Keratinocyte (primary cell): Measurements from ENCODE around the gene RHOBTB1. TPM values are rescaled to one million over a fixed set of nuclear protein-coding genes. Genes with fewer than 3 reads are reported as not detected.

Source experiments
- DNase-seq: peaks from one replicate; pipeline ENCODE4 v3.0.0-alpha.2; 2011; ENCODE audit warnings: low read depth, missing footprints, low spot score
- FAIRE-seq: peaks from 2 replicates; lab custom pipeline; 2011; peaks lifted over from hg19 to GRCh38; lab: Jason Lieb, UNC
- H2AFZ ChIP-seq: 2 replicates; pipeline ENCODE4 v1.6.0; 2012; ENCODE audit warnings: low read length, control low read depth, inconsistent platforms; ENCODE audit not compliant: control insufficient read depth
- H3K27ac ChIP-seq: 2 replicates; pipeline ENCODE4 v1.5.1; 2011; ENCODE audit warnings: low read length; ENCODE audit not compliant: control insufficient read depth, insufficient read depth
- H3K27me3 ChIP-seq: 3 replicates; pipeline ENCODE4 v1.6.0; 2011; ENCODE audit warnings: low read length; ENCODE audit not compliant: control insufficient read depth, insufficient read depth; ENCODE audit errors: extremely low read depth
- H3K36me3 ChIP-seq, 2 experiments: 2 replicates in 1 of 2; 3 replicates in 1 of 2; pipeline ENCODE4 v1.5.1; 2011; ENCODE audit warnings: low read length in 2 of 2, mild to moderate bottlenecking in 1 of 2; ENCODE audit not compliant: control insufficient read depth in 2 of 2, insufficient read depth in 2 of 2; ENCODE audit errors: extremely low read depth in 1 of 2
- H3K4me1 ChIP-seq: 3 replicates; pipeline ENCODE4 v1.5.1; 2011; ENCODE audit warnings: low read length; ENCODE audit not compliant: control insufficient read depth, insufficient read depth; ENCODE audit errors: extremely low read depth
- H3K4me2 ChIP-seq: 3 replicates; pipeline ENCODE4 v1.6.0; 2011; ENCODE audit warnings: low read depth, low read length; ENCODE audit not compliant: control insufficient read depth, insufficient read depth; ENCODE audit errors: extremely low read depth
- H3K4me3 ChIP-seq, 3 experiments: fragments of 200-600 bp in 1 of 3; sonication (generic) in 1 of 3; 2 replicates in 2 of 3; 3 replicates in 1 of 3; pipeline ENCODE4 v1.5.1; 2011 to 2016; ENCODE audit warnings: low read length in 3 of 3, mild to moderate bottlenecking in 3 of 3, control low read depth in 2 of 3, inconsistent platforms in 1 of 3, low read depth in 1 of 3, mixed read lengths in 1 of 3, mixed run types in 1 of 3, moderate library complexity in 1 of 3; ENCODE audit not compliant: control insufficient read depth in 2 of 3, insufficient read depth in 2 of 3; ENCODE audit errors: extremely low read depth in 1 of 3
- H3K79me2 ChIP-seq: 2 replicates; pipeline ENCODE4 v1.6.0; 2012; ENCODE audit warnings: low read length; ENCODE audit not compliant: control insufficient read depth, insufficient read depth
- H3K9ac ChIP-seq: 3 replicates; pipeline ENCODE4 v1.6.0; 2011; ENCODE audit warnings: low read length; ENCODE audit not compliant: control insufficient read depth, insufficient read depth; ENCODE audit errors: extremely low read depth
- H3K9me1 ChIP-seq: 3 replicates; pipeline ENCODE4 v1.6.0; 2011; ENCODE audit warnings: low read length; ENCODE audit not compliant: control insufficient read depth, insufficient read depth; ENCODE audit errors: extremely low read depth
- H3K9me3 ChIP-seq: 2 replicates; pipeline ENCODE4 v1.5.1; 2012; ENCODE audit warnings: low read depth, low read length; ENCODE audit not compliant: control insufficient read depth
- H4K20me1 ChIP-seq: 3 replicates; pipeline ENCODE4 v1.6.0; 2011; ENCODE audit warnings: low read length; ENCODE audit not compliant: control insufficient read depth, insufficient read depth; ENCODE audit errors: extremely low read depth
- CTCF ChIP-seq, 3 experiments: IDR thresholded peaks in 1 of 3; conservative IDR thresholded peaks in 1 of 3; optimal IDR thresholded peaks in 1 of 3; 2 replicates in 2 of 3; 3 replicates in 1 of 3; pipeline versions ENCODE3 to v1.5.1; 2011; ENCODE audit warnings: low read length in 3 of 3, mild to moderate bottlenecking in 3 of 3, moderate library complexity in 2 of 3, control low read depth in 1 of 3, inconsistent platforms in 1 of 3; ENCODE audit not compliant: insufficient read depth in 2 of 3; ENCODE audit errors: extremely low read depth in 1 of 3
- EZH2 ChIP-seq: IDR thresholded peaks from one replicate; pipeline ENCODE4 v1.6.1; 2012; ENCODE audit warnings: inconsistent platforms, mild to moderate bottlenecking, low read length, moderate library complexity
- dilution Hi-C: fragments of 300-500 bp; cut with MboI; formaldehyde crosslinking; loops from one replicate; pipeline ENCODE4 v1.7.0; 2020; ENCODE audit warnings: low sequenced_read_pairs; ENCODE audit not compliant: extremely low pct_ligation_motif_present
- polyA plus RNA-seq, 5 experiments: library from polyadenylated mRNA; depleted of rRNA in 3 of 5; stranded (reverse) in 3 of 5; stranded (forward) in 1 of 5; unstranded in 1 of 5; fragments of >200 nt; gene quantifications; 1 replicate in 1 of 5; 2 replicates in 3 of 5; 3 replicates in 1 of 5; pipeline versions ENCODE4 v1.2.1 to v1.2.3, GENCODE V29; 2011 to 2012; ENCODE audit warnings: missing spikeins in 2 of 5, low read depth in 1 of 5, low replicate concordance in 1 of 5

The RHOBTB1 gene
- polyA plus RNA-seq, 1 donor (not counting 4 experiments of a cell fraction or from before 2014, with no cell fraction given), result 4.6 TPM

DNA sequence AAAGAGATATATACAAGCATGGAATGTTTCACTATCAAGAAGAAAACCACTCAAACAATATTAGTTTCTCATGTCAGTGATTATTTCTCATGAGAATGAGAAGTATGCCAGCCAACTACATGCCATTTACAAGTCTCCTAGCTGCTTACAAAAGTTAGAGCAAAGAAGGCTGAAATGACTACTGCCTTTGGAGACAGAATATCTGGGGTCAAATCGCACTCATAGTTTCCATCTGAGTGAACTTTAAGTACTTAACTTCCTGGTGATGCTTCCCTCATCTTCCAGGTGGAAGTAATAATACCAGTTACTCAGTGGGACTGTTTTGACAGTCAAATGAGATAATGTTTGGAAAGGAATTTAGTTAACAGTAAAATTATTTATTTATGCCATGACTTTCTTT lies 42.0 kb upstream of the RHOBTB1 start:
- no peaks in the 10 kb centered on the region for H3K27me3 ChIP-seq
- DNase-seq (no peak), FAIRE-seq (no peak)
- no peak for TF ChIP-seq EZH2
- no peak for TF ChIP-seq CTCF (optimal IDR thresholded peaks at IDR 0.05 in 1 of 3, IDR thresholded peaks at IDR 0.05 in 1 of 3, conservative IDR thresholded peaks at IDR 0.05 in 1 of 3; ENCODE audit: extremely low read depth in 1 of 3, insufficient read depth in 2 of 3, low read length in 3 of 3)
- H2AFZ ChIP-seq, result no peak overlapping the region
- H3K4me1 ChIP-seq, result peaks cover 3% of the 10 kb centered on the region
- H3K9me1 ChIP-seq, result no peaks in the 10 kb centered on the region
- H3K4me2 ChIP-seq, result no peak overlapping the region
- H3K9me3 ChIP-seq, result no peaks in the 10 kb centered on the region
- H3K9ac ChIP-seq, result no peak overlapping the region
- dilution Hi-C loops, result no loop called here
- no peak overlapping the region for H3K4me3 ChIP-seq
- H3K36me3 ChIP-seq, result no peaks in the 10 kb centered on the region
- H3K27ac ChIP-seq, result no peak overlapping the region
- H3K79me2 ChIP-seq, result no peaks in the 10 kb centered on the region
- no peaks in the 10 kb centered on the region for H4K20me1 ChIP-seq

DNA sequence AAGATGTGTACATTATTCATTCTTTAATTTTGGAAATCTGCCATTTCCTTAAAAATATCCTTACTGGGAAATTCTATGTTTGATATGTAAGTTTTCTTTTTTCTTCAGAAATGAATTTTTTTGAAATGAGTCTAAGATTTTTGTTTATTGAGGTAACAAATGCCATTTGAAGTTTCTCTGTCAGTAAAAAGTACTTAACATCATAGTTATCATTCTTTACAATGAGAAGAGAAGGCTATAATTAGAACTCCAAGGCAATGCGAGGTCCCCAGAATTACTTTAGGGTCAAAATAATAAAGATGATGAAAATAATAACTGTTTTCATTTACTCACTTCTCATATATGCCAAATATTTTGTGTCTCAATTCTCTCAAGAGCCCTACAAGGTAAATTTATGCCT lies 37.0 kb upstream of the RHOBTB1 start:
- Histone ChIP-seq H3K36me3 (no peaks in the 10 kb centered on the region), H3K27me3 (no peaks in the 10 kb centered on the region), H4K20me1 (no peaks in the 10 kb centered on the region), H3K4me1 (no peaks in the 10 kb centered on the region), H3K4me2 (no peak overlapping the region), H3K27ac (no peak overlapping the region), H3K9ac (no peak overlapping the region), H3K9me1 (no peaks in the 10 kb centered on the region), H3K79me2 (no peaks in the 10 kb centered on the region), H3K4me3 (no peak overlapping the region), H3K9me3 (no peaks in the 10 kb centered on the region), H2AFZ (no peak overlapping the region)
- no peak for FAIRE-seq
- TF ChIP-seq EZH2, result no peak
- TF ChIP-seq CTCF (optimal IDR thresholded peaks at IDR 0.05 in 1 of 3, IDR thresholded peaks at IDR 0.05 in 1 of 3, conservative IDR thresholded peaks at IDR 0.05 in 1 of 3; ENCODE audit: extremely low read depth in 1 of 3, insufficient read depth in 2 of 3, low read length in 3 of 3), result no peak
- dilution Hi-C loops, result no loop called here
- DNase-seq, result no peak
